Coronary artery (tissue), 2 donors: ENCODE measurements around the gene DQX1.

ENCODE experiments used
- DNase-seq: peaks from one replicate; pipeline ENCODE4 v3.0.0-alpha.2; 2017; ENCODE audit warnings: low spot score
- H3K27ac ChIP-seq, 2 donors: fragments of 200-600 bp; sonication (generic); one replicate each; pipeline ENCODE4 v1.5.1; 2016 to 2019
- H3K4me3 ChIP-seq: fragments of 200-600 bp; sonication (generic); 2 replicates; pipeline ENCODE4 v1.5.1; 2016; ENCODE audit warnings: mild to moderate bottlenecking, moderate library complexity
- CTCF ChIP-seq: fragments of 200-600 bp; sonication (generic); IDR thresholded peaks from one replicate; pipeline ENCODE4 v1.5.1; 2019; ENCODE audit warnings: antibody characterized with exemption

DQX1 gene

GRCh38 chr2:74559912-74560311 is 33.9 kb upstream of the DQX1 start:
- no peak overlapping the region for H3K4me3 ChIP-seq
- H3K27ac ChIP-seq, result no peak overlapping the region
- no peak for TF ChIP-seq CTCF
- peak; percentile 43 for DNase-seq

DNA sequence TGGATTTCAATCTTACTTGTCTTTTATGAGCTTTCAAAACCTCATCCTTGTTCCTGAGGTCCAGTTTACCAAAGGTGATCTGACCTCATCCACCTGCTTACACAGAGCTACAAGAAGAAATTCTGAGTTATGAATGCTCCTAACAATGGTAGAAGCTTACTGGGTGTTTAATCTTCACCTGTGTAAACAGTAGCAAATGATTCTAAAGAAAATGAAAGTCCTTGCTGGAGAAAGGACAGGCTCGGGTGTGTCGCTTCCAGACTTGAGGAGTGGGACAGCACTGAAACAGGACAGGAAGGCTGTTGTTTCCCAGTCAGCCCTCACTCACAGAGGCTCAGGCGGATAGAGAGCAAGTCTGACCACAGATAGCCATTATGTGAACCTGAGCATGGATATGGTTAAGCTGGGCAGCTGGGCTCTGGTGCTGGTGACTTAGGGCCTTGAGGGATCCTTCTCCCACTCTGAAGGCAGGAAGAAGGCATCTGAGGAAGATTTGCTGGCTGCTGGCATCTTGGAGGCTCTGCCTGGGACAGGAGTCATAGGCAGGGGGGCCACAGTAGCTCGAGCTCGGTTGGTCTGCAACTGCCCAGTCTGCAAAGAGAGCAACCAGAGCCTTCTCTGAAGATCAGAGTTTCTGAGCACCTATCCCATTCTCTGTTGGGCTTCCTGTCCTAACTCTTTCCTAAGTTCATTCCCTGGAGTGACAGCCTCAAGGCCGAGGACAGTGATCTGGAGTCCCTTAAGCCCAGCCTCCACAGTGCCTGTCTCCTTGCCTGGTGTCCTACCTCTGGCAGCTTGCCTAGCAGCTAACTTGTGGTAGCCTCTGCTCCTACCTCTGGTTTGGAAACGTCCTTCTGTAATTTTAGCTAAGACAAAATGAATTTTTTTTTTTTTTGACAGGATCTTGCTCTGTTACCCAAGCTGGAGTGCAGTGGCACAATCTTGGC is 32.5 kb upstream of the DQX1 start:
- no peak for TF ChIP-seq CTCF
- DNase-seq, result peak; percentile 61
- H3K4me3 ChIP-seq, result no peak overlapping the region
- H3K27ac ChIP-seq, result no peak overlapping the region

- Histone ChIP-seq H3K27ac (no peak overlapping the region), H3K4me3 (no peak overlapping the region)
- DNase-seq, result peak; percentile 72
- no peak for TF ChIP-seq CTCF
Measured at GRCh38 chr2:74556831-74557370, 30.9 kb upstream of the DQX1 start.

- H3K4me3 ChIP-seq, result peak overlapping the region; percentile 98
Measured at GRCh38 chr2:74556159-74556558, 30.1 kb upstream of the DQX1 start.

GRCh38 chr2:74555610-74556103 is 29.6 kb upstream of the DQX1 start:
- no peak for TF ChIP-seq CTCF
- DNase-seq, result peak; percentile 76
- H3K4me3 ChIP-seq, result peak overlapping the region; percentile 98
- H3K27ac ChIP-seq, result peak overlapping the region in 1 of 2 donors; percentile 99

More at GRCh38 chr2:74556159-74556558, 30.1 kb upstream of the DQX1 start:
- TF ChIP-seq CTCF, result no peak
- peak; percentile 71 for DNase-seq
- H3K27ac ChIP-seq, result peak overlapping the region in 1 of 2 donors; percentile 99

GRCh38 chr2:74554820-74555531 is 28.9 kb upstream of the DQX1 start:
- Histone ChIP-seq H3K4me3 (peak overlapping the region; percentile 98), H3K27ac (peak overlapping the region; percentile 82 to 99)
- no peak for TF ChIP-seq CTCF
- DNase-seq, result peak; percentile 79
